ENCODE data around the gene COL5A1.

The COL5A1 gene

GRCh38 chr9:134886413-134886913, 244.9 kb downstream of the COL5A1 start:
- Mint-ChIP-seq H3K4me3 (no peak overlapping the region), H3K27me3 (ENCODE audit: low read depth) (peaks cover 13% of the 10 kb centered on the region), H3K27ac (no peak overlapping the region), H3K4me1 (peaks cover 5% of the 10 kb centered on the region), H3K36me3 (ENCODE audit: low read depth) (no peaks in the 10 kb centered on the region), H3K9me3 (no peaks in the 10 kb centered on the region)
- TF ChIP-seq, protein P1, sequence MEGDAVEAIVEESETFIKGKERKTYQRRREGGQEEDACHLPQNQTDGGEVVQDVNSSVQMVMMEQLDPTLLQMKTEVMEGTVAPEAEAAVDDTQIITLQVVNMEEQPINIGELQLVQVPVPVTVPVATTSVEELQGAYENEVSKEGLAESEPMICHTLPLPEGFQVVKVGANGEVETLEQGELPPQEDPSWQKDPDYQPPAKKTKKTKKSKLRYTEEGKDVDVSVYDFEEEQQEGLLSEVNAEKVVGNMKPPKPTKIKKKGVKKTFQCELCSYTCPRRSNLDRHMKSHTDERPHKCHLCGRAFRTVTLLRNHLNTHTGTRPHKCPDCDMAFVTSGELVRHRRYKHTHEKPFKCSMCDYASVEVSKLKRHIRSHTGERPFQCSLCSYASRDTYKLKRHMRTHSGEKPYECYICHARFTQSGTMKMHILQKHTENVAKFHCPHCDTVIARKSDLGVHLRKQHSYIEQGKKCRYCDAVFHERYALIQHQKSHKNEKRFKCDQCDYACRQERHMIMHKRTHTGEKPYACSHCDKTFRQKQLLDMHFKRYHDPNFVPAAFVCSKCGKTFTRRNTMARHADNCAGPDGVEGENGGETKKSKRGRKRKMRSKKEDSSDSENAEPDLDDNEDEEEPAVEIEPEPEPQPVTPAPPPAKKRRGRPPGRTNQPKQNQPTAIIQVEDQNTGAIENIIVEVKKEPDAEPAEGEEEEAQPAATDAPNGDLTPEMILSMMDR (IDR thresholded peaks at IDR 0.05; ENCODE audit: unreplicated experiment in 3 of 3) = no peak

DNA sequence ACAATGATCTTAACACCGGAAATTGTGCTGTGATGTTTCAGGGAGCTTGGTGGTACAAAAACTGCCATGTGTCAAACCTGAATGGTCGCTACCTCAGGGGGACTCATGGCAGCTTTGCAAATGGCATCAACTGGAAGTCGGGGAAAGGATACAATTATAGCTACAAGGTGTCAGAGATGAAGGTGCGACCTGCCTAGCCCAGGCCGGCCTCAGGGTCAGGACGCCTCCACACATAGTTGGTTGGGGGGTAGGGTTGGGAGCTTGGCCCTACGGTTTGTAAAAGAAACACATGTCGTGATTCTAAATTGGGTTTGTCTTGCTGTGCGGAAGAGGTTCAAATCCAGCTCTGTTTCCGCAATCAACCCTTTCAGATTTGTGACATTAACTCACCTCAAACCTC, 245.6 kb downstream of the COL5A1 start:
- TF ChIP-seq, protein P1 (IDR thresholded peaks at IDR 0.05; ENCODE audit: unreplicated experiment in 3 of 3) = no peak
- no peak overlapping the region for H3K27ac Mint-ChIP-seq
- H3K36me3 Mint-ChIP-seq (ENCODE audit: low read depth) = no peaks in the 10 kb centered on the region
- H3K27me3 Mint-ChIP-seq (ENCODE audit: low read depth) = peaks cover 12% of the 10 kb centered on the region
- peaks cover 5% of the 10 kb centered on the region for H3K4me1 Mint-ChIP-seq
- H3K4me3 Mint-ChIP-seq = no peak overlapping the region
- H3K9me3 Mint-ChIP-seq = no peaks in the 10 kb centered on the region

DNA sequence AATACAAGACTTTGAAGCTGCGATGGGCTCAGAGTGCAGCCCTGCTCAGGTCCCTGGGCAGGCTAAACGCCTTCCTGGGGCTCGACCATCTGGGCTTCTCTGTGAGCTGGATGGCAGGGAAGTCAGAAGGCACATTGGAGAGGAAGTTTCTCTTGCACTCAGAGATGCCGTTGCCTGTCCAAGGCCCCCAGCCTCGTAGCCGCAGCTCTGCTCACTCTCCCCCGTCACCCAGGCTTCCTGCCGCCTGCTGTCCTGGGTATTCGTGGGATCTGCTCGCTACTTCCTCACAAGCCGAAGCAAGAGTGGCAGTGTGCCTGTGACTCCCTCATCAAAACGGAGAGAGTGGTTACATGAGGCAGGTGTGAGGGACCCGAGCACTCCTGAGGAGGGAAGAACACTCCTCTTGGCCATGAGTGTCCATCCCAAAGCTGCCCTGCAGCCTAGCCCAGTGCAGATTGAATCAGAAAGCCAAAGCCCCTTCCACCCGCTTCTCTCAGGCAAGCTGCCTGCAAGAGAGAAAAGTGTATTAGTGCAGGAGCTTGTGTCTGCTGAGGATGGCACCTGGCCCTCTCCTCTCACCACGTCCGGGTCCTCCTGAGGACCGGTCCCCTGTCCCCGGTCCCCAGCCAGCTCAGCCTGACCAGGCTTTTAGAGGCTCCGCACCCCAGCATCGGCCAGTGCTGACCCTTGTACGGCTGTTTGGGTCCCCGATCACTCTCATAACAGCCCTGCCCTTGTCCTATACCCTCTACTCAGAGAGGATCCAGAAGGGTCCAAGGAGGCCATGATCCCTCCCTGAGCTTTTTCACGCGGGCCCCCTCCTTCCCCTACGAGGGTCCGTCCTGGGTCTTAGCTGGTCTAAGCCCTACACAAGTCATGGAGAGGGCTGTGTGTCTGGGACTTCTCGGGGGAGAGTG, 246.3 kb downstream of the COL5A1 start:
- Mint-ChIP-seq H3K27ac (no peak overlapping the region), H3K4me1 (peaks cover 5% of the 10 kb centered on the region), H3K9me3 (peaks cover 2% of the 10 kb centered on the region), H3K36me3 (ENCODE audit: low read depth) (no peaks in the 10 kb centered on the region), H3K27me3 (ENCODE audit: low read depth) (peaks cover 10% of the 10 kb centered on the region), H3K4me3 (no peak overlapping the region)
- TF ChIP-seq, protein P1 (IDR thresholded peaks at IDR 0.05; ENCODE audit: unreplicated experiment in 3 of 3) = no peak

DNA sequence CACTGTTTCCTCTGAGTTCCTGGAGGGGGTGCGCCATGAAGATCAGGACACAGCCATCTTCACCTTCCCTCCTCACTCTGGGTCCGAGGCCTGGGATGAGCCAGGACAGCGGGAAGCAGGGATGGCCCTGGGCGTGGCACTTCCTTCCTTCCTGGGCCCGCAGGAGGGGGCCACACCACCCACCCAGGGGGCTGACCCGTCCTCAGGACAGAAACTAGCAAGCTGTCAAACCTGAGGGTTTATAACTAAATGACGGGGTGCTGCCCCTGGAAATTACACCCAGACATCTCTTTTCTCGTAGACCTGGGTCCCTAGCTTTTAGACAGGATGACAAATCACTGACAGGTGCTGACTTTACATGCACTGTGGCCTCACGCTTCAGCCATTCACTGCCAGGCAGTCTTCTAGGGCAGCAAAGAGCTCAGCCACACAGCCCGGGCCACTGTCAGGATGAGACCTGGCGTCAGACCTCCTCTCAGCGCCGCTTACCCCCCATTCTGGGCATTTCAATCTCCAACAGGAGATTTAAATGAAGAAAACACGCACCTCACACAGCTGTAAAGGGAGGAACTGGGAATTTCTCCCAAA, 247.1 kb downstream of the COL5A1 start:
- H3K4me1 Mint-ChIP-seq = peaks cover 5% of the 10 kb centered on the region
- H3K4me3 Mint-ChIP-seq = no peak overlapping the region
- H3K27ac Mint-ChIP-seq = no peak overlapping the region
- TF ChIP-seq, protein P1 (IDR thresholded peaks at IDR 0.05; ENCODE audit: unreplicated experiment in 3 of 3) = no peak
- H3K27me3 Mint-ChIP-seq (ENCODE audit: low read depth) = peaks cover 12% of the 10 kb centered on the region
- H3K9me3 Mint-ChIP-seq = peaks cover 2% of the 10 kb centered on the region
- no peaks in the 10 kb centered on the region for H3K36me3 Mint-ChIP-seq (ENCODE audit: low read depth)

DNA sequence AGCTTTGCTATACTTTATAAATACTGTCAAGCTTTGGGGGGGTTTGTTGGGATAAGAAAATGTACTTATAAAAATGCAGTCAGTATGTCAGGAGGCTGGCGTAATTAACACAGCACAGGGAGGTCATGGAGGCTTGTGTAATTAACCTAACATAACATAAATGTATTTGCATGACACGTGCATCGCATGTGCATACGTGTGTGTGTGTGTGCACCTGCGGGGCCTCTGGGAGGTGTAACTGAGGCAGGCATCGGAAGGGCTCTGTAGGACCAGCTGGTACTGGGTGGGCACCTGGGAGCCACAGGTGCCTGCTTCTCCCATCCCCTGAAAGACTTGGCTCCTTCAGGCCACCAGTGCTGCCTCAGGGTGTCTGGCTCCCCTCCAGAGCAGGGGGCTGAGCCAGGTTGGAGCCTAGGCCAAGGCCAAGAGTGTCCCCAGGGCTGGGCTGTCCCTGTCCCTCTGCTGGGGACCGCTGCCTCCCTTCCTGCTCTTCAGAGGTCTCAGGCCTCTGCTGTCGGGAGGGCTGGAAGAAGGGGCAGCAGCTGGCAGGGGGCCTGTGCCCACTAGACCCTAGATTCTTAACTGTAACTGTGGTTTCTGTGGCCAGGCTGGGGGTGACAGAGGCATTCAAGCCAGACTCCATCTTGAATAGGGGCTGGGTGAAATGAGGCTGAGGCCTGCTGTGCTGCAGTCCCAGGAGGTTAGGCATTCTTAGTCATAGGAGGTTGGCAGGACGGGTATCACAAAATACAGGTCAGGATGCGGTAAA, 248.0 kb downstream of the COL5A1 start:
- no peak overlapping the region for H3K27ac Mint-ChIP-seq
- peaks cover 5% of the 10 kb centered on the region for H3K4me1 Mint-ChIP-seq
- TF ChIP-seq, protein P1 (IDR thresholded peaks at IDR 0.05; ENCODE audit: unreplicated experiment in 3 of 3) = no peak
- no peak overlapping the region for H3K4me3 Mint-ChIP-seq
- H3K9me3 Mint-ChIP-seq = peaks cover 2% of the 10 kb centered on the region
- H3K36me3 Mint-ChIP-seq (ENCODE audit: low read depth) = no peaks in the 10 kb centered on the region
- H3K27me3 Mint-ChIP-seq (ENCODE audit: low read depth) = peaks cover 12% of the 10 kb centered on the region

All from nephron (organoid).